Stimulated activated CD4-positive, alpha-beta T cell treated with anti-CD3 and anti-CD28 coated beads, Interleukin-15, amount 100 ng/mL, for 48 hours (primary cell): ENCODE data around the gene DAPP1.
"Not testable (repeated sequence)": the region's sequence is repeated elsewhere in the genome, so short reads cannot be mapped to it uniquely, and the experiment has no call there.

ENCODE experiments used
- DNase-seq, 2 donors: peaks; one replicate each; pipeline ENCODE4 v3.0.0-alpha.2; 2020; ENCODE audit warnings: low read depth in 2 of 2

The DAPP1 gene

DNA sequence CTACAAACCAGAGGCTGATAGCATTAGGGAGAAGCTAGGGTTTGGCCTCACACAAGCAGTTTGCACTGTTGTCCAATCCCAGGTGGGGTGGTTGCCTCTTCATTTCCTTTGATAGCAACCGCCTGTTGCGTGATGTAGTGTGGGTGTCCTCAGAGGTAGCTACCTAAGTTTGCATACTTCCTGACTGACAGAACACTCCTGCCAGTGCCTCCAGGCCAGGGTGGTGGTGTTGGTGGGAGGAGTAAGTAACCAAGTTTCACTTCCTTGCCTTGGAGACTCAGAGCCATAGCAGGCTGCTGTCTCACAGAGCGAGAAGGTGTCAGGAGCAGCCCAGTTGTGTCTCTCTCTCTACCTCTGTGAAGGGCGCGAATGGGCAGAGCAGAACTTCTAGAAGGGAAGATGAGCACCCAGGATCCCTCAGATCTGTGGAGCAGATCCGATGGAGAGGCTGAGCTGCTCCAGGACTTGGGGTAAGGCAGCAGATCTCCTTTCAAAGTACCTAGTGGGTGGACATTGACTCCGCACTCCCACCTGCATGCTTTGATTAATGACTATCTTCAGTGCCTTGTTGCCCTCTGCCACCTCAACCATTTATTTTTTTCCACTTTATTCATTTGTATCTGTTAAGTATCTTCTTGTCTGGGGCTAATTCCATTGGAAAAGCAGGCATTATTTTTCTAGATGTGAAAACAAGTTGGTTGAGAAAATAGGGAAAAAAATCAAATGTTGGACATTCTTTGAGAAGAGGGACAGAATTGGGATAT is at the start of gene DAPP1:
Gene DAPP1 (plus strand): TSS at position 283 of the 764 bp plus-strand sequence. CDS start 87 bp downstream, at position 370.
- DNase-seq: peak; percentile 65 to 72

DNA sequence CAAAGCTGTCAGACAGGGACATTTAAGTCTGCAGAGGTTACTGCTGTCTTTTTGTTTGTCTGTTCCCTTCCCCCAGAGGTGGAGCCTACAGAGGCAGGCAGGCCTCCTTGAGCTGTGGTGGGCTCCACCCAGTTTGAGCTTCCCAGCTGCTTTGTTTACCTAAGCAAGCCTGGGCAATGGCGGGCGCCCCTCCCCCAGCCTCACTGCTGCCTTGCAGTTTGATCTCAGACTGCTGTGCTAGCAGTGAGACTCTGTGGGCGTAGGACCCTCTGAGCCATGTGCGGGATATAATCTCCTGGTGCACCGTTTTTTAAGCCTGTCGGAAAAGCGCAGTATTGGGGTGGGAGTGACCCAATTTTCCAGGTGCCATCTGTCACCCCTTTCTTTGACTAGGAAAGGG is 45.8 kb upstream of the DAPP1 start:
- not testable (repeated sequence) for DNase-seq

GRCh38 chr4:99783940-99784339 is 32.7 kb upstream of the DAPP1 start:
- DNase-seq: no peak

- DNase-seq: no peak
Measured at GRCh38 chr4:99784842-99785241, 31.8 kb upstream of the DAPP1 start.

GRCh38 chr4:99790796-99791617 is 25.6 kb upstream of the DAPP1 start:
- no peak for DNase-seq

DNA sequence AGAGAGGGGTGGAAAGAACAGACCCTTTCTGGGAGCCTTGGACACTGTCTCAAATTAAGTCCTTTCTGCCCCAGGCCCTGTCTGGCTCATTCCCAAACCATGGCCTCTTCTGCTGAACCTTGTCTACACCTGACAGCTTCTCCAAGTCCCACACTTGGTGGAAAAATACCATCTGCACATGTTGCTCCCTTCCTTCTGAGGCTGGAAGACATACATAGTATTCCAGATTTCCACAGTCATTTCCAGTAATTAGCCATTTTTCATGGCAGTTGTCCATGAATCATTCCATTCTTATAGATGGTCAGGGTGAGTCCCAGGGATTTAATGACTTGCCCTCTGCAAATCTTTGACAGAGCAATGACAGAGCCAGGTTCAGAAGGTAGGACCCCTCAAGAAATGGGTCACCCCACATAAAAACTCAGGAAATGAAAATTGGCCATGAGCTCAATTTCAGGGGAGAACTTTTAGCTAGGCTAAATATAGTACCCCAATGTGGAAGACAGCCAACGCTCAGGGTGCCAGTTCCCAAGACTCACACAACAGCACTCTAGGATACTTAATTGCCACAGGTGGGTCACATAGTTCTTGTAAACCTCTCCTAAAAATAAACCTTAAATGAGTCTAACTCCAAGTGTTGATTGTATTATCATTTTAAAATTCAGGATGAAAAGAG is 16.2 kb upstream of the DAPP1 start:
- no peak for DNase-seq

GRCh38 chr4:99801005-99801699 is 15.5 kb upstream of the DAPP1 start:
- DNase-seq: no peak

DNA sequence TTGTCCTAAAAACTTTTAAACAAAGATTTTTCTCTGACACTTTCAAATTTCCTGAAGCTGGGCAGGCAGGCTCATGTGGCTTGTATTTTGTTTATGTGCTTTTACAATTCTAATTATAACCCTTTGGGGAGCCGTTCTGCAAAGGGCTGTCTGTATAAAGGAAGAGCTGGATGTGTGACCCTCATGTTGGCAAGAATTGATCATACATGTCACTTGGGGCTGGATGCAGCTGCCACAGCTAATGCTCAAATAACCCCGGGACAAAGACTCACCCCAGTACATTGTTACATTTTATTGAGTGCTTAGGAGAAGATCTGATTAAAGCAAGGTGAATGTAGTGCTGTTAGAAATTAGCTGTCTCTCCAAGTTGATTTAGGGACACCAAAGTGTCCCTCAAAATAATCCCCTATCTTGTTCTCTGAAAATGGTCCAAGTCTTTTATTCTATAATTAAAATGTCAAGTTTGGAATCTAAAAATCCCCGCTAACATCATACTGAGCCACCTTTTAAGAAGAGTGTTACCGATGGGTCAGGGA is 13.0 kb upstream of the DAPP1 start:
- no peak for DNase-seq

DNA sequence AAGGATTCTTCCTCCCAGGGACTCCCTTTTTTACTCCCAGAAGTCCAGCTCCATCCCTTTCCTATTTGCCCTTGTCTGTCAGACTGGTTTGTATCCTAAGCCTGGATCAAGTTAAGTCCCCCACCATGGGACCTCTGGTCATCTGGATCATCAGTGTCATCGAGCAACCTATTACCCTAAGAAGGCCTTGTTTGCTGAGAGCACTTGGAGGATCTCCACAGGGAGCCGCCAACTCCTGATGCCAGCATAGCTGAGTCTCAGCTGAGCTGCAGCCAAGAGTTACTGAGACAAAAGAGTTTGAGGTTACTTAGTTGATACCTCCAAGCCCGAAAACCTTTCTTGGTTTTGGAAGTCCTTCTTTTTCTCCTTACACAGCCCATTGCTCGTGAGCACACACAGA is 10.1 kb upstream of the DAPP1 start:
- no peak for DNase-seq

- no peak for DNase-seq
Measured at GRCh38 chr4:99807666-99808065, 9.0 kb upstream of the DAPP1 start.

- DNase-seq: peak; percentile 61 to 63
Measured at GRCh38 chr4:99808260-99808857, 8.3 kb upstream of the DAPP1 start.

GRCh38 chr4:99809326-99809725 is 7.3 kb upstream of the DAPP1 start:
- no peak for DNase-seq

DNA sequence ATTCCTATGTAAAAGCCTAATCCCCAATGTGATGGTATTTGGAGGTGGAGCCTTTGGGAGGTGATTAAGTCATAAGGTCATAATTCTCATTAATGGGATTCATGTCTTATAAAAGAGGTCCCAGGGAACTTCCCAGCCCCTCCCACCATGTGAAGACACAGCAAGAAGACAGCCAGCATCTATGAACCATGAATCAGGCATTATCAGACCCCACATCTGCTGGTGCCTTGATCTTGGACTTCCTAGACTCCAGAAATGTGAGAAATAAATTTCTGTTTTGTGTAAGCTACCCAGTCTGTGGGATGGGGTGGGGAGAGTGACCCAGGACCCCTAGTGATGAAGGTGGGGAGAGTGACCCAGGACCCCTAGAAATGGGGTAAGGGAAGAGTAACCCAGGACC is 6.1 kb upstream of the DAPP1 start:
- no peak for DNase-seq

- DNase-seq: no peak
Measured at GRCh38 chr4:99811117-99811516, 5.5 kb upstream of the DAPP1 start.

- DNase-seq: peak in 1 of 2 donors; percentile 45
Measured at GRCh38 chr4:99811850-99812249, 4.8 kb upstream of the DAPP1 start.

- no peak for DNase-seq
Measured at GRCh38 chr4:99815597-99816011, 1.0 kb upstream of the DAPP1 start.

GRCh38 chr4:99817309-99817890 is 773 bp downstream of the DAPP1 start:
- no peak for DNase-seq

DNA sequence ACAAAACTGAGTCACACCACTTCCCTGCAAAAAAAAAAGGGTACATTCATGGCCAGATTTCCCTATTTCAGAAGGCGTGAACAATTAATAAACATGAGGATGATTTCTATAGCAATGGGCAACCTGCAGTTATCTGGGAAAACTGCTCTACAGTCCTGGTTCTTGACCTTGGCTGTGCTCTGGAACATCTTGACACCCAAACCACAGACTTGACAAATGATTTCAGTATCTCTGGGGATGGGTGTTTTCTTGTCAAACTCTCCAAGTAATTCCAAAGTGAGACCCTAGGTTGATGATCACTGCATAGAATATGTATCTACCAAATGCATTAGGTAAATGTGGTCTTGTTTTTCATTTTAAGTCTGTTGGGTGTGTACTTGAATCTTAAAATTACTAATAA is 2.0 kb downstream of the DAPP1 start:
- no peak for DNase-seq

DNA sequence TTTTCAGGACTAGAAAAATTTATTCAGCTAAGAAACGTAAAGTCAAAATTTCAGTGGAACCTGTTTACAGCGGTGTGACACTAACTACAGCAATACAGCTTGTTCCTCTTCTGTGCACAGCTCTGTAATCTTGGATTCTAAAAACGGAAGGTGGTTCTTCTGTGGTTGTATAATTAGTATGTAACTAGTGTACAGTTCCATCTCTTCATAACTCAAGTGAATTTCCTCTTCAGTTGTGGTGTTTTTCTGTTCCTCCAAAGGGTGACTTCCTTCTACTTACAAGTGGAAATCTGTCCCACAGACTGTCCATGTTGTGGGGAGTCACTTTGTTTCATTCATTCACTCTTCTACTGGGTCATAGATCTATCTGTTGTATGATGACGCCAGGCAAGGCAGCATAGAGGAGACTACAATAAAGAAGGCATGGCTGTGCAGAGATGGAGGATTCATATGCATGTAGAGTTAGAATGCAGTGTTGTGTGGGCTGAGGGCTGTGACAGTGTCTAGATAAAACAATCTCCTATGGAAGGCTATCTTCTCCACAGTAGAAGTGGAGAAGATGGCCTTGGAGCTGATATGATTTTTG is 5.4 kb downstream of the DAPP1 start:
- DNase-seq: no peak

DNA sequence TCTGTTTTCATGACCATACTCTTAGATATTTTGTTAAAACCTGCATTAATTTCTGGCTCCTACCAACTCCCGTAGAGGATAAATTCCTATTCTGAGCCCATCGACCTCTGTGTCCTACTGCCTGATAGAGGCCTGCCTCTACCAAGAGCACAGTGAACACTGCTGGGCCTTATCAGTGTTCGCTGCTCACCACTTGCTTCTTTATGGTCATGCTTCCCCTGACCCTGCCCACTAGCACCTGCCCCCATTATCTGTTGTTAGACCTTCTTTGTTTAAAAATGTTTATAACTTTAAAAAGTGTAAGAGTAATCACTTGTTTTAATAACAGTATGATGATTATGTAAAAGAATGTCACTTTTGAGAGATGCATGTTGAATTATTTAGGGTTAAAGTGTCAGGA is 6.1 kb downstream of the DAPP1 start:
- DNase-seq: no peak
